Gastroesophageal sphincter (tissue), 3 donors: Measurements from ENCODE around the gene ZNF333.

Experiments used
- CTCF ChIP-seq, 4 experiments: fragments of 200-600 bp in 2 of 4; fragments of 450-650 bp in 2 of 4; sonication (generic) in 1 of 4; IDR thresholded peaks; one replicate each; pipeline ENCODE4 v1.5.1; 2017 to 2019; ENCODE audit warnings: antibody characterized with exemption in 4 of 4, mild to moderate bottlenecking in 2 of 4, moderate library complexity in 2 of 4
- EP300 ChIP-seq: sonication (generic); formaldehyde crosslinking; IDR thresholded peaks from one replicate; pipeline ENCODE4 v1.6.1; 2017; ENCODE audit warnings: antibody characterized with exemption, mild to moderate bottlenecking
- POLR2AphosphoS5 ChIP-seq: sonication (generic); formaldehyde crosslinking; IDR thresholded peaks from one replicate; pipeline ENCODE4 v1.6.1; 2017; ENCODE audit warnings: antibody characterized with exemption

- TF ChIP-seq CTCF (IDR thresholded peaks at IDR 0.05), result no peak
- no peak for TF ChIP-seq POLR2AphosphoS5
- TF ChIP-seq EP300, result no peak
Measured at GRCh38 chr19:14649020-14649419, 40.8 kb upstream of the ZNF333 start.
